ENCODE results near the gene NKD2. TPM values are rescaled to one million over a fixed set of nuclear protein-coding genes. Genes with fewer than 3 reads are reported as not detected.

The NKD2 gene
- total RNA-seq, 1 experiment from 2014 or later, result 0.21 TPM

DNA sequence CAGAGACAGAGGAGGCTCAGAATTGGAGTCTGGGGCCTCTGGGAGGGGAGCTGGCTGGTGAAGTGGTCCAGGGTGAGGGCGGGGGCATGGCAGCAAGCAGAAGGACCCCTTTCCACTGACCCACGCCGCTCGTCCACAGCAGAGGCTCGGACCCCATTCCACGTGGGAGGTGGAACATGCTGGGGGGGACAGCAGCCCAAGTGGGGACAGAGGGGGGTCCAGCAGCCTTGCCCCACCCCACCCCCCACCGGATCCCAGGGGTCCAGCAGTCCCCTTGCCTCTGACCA is 25.4 kb upstream of the NKD2 start:
- H3K9me3 Mint-ChIP-seq (ENCODE audit: unreplicated experiment), result peaks cover 21% of the 10 kb centered on the region
- BruUV-seq (replicated peaks), result no TSS peak
- H3K27me3 Mint-ChIP-seq (ENCODE audit: insufficient read depth, unreplicated experiment), result peaks cover 64% of the 10 kb centered on the region
- H3K4me3 Mint-ChIP-seq (ENCODE audit: unreplicated experiment), result no peak overlapping the region
- H3K27ac Mint-ChIP-seq (ENCODE audit: low read depth, unreplicated experiment), result no peak overlapping the region
- intact Hi-C loops (cut with micrococcal nuclease), result no loop called here
- ChIA-PET CTCF (no interaction called here), POLR2A (no interaction called here)
- no peaks in the 10 kb centered on the region for H3K36me3 Mint-ChIP-seq (ENCODE audit: insufficient read depth, unreplicated experiment)
- H3K4me1 Mint-ChIP-seq (ENCODE audit: insufficient read depth, unreplicated experiment), result no peaks in the 10 kb centered on the region
- no peak for DNase-seq (ENCODE audit: unreplicated experiment)
- TF ChIP-seq, protein P1, sequence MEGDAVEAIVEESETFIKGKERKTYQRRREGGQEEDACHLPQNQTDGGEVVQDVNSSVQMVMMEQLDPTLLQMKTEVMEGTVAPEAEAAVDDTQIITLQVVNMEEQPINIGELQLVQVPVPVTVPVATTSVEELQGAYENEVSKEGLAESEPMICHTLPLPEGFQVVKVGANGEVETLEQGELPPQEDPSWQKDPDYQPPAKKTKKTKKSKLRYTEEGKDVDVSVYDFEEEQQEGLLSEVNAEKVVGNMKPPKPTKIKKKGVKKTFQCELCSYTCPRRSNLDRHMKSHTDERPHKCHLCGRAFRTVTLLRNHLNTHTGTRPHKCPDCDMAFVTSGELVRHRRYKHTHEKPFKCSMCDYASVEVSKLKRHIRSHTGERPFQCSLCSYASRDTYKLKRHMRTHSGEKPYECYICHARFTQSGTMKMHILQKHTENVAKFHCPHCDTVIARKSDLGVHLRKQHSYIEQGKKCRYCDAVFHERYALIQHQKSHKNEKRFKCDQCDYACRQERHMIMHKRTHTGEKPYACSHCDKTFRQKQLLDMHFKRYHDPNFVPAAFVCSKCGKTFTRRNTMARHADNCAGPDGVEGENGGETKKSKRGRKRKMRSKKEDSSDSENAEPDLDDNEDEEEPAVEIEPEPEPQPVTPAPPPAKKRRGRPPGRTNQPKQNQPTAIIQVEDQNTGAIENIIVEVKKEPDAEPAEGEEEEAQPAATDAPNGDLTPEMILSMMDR (IDR thresholded peaks at IDR 0.05; ENCODE audit: unreplicated experiment), result no peak

DNA sequence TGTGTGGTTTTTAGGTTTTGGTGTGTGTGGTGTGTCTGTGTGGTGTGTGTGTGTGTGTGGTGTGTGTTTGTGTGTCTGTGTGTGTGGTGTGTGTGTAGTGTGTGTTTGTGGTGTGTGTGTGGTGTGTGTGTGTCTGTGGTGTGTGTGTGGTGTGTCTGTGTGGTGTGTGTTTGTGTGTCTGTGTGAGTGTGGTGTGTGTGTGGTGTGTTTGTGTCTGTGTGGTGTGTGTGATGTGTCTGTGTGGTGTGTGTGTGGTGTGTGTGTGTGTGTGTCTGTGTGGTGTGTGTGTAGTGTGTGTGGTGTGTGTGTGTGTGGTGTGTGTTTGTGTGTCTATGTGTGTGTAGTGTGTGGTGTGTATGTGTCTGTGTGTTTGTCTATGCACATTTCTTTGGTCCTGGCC is 25.0 kb upstream of the NKD2 start:
- intact Hi-C loops (cut with micrococcal nuclease), result no loop called here
- H3K36me3 Mint-ChIP-seq (ENCODE audit: insufficient read depth, unreplicated experiment), result no peaks in the 10 kb centered on the region
- peaks cover 64% of the 10 kb centered on the region for H3K27me3 Mint-ChIP-seq (ENCODE audit: insufficient read depth, unreplicated experiment)
- ChIA-PET POLR2A (no interaction called here), CTCF (no interaction called here)
- no peaks in the 10 kb centered on the region for H3K4me1 Mint-ChIP-seq (ENCODE audit: insufficient read depth, unreplicated experiment)
- TF ChIP-seq, protein P1 (IDR thresholded peaks at IDR 0.05; ENCODE audit: unreplicated experiment), result no peak
- H3K4me3 Mint-ChIP-seq (ENCODE audit: unreplicated experiment), result no peak overlapping the region
- BruUV-seq (replicated peaks), result no TSS peak
- no peak for DNase-seq (ENCODE audit: unreplicated experiment)
- H3K27ac Mint-ChIP-seq (ENCODE audit: low read depth, unreplicated experiment), result no peak overlapping the region
- peaks cover 23% of the 10 kb centered on the region for H3K9me3 Mint-ChIP-seq (ENCODE audit: unreplicated experiment)

DNA sequence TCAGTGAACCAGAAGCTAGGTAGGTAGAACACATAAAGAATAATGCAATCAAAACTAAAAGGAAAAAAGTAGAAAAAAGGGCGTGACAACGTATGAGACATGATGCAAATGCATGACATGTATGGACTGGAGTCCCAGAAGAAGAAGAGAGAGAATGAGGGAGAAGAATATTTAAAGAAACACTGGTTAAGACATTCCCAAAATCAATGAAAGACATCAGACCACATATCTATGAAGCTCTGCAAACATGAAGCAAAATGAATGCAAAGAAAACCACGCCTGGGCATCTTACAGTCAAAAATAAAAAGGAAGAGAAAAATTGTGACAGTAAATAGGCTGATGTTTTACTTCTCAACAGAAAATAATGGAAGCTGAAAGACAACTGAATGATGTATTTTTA is 23.8 kb upstream of the NKD2 start:
- no TSS peak for BruUV-seq (replicated peaks)
- no peaks in the 10 kb centered on the region for H3K36me3 Mint-ChIP-seq (ENCODE audit: insufficient read depth, unreplicated experiment)
- ChIA-PET CTCF (interaction anchor here (0.6 to 1.3 kb wide), 4 partner anchors 17 to 220 kb away, joined by 3 read pairs; no protein-coding TSS in a partner anchor), POLR2A (no interaction called here)
- intact Hi-C loops (cut with micrococcal nuclease), result no loop called here
- no peaks in the 10 kb centered on the region for H3K4me1 Mint-ChIP-seq (ENCODE audit: insufficient read depth, unreplicated experiment)
- TF ChIP-seq, protein P1 (IDR thresholded peaks at IDR 0.05; ENCODE audit: unreplicated experiment), result no peak
- H3K27me3 Mint-ChIP-seq (ENCODE audit: insufficient read depth, unreplicated experiment), result peaks cover 56% of the 10 kb centered on the region
- peaks cover 23% of the 10 kb centered on the region for H3K9me3 Mint-ChIP-seq (ENCODE audit: unreplicated experiment)
- DNase-seq (ENCODE audit: unreplicated experiment), result no peak
- H3K4me3 Mint-ChIP-seq (ENCODE audit: unreplicated experiment), result no peak overlapping the region
- H3K27ac Mint-ChIP-seq (ENCODE audit: low read depth, unreplicated experiment), result no peak overlapping the region

- ChIA-PET CTCF (interaction anchor here (0.6 kb wide), 1 partner anchor 70 kb away, joined by 3 read pairs; no protein-coding TSS in a partner anchor), POLR2A (no interaction called here)
- TF ChIP-seq, protein P1 (IDR thresholded peaks at IDR 0.05; ENCODE audit: unreplicated experiment), result no peak
- H3K27ac Mint-ChIP-seq (ENCODE audit: low read depth, unreplicated experiment), result no peak overlapping the region
- H3K4me1 Mint-ChIP-seq (ENCODE audit: insufficient read depth, unreplicated experiment), result no peaks in the 10 kb centered on the region
- DNase-seq (ENCODE audit: unreplicated experiment), result no peak
- no peak overlapping the region for H3K4me3 Mint-ChIP-seq (ENCODE audit: unreplicated experiment)
- peaks cover 23% of the 10 kb centered on the region for H3K9me3 Mint-ChIP-seq (ENCODE audit: unreplicated experiment)
- intact Hi-C loops (cut with micrococcal nuclease), result no loop called here
- BruUV-seq (replicated peaks), result no TSS peak
- peaks cover 80% of the 10 kb centered on the region for H3K27me3 Mint-ChIP-seq (ENCODE audit: insufficient read depth, unreplicated experiment)
- H3K36me3 Mint-ChIP-seq (ENCODE audit: insufficient read depth, unreplicated experiment), result no peaks in the 10 kb centered on the region
Measured at GRCh38 chr5:987761-988160, 20.8 kb upstream of the NKD2 start.
